ENCODE measurements around the gene PPP2R2C.

DNA sequence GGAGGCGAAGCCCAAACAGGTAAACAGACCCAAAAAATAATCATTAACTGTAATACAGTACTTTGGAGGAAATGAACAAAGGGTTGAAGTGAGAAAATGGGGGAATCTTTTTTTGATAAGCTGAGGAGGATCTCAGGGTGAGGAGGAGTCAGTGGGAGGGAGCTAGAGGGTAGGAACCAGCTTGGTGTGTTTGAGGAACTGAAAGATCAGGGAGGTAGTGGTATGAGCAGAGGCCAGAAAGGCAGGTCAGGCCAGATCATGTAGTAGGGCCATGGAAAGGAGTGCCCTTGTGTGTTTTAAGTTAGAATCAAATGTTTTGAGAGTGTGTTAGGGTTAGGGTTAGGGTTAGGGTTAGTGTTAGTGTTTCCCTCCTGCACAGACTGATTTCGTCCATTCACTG is 48.8 kb downstream of the PPP2R2C start:
- TF ChIP-seq, protein P1, sequence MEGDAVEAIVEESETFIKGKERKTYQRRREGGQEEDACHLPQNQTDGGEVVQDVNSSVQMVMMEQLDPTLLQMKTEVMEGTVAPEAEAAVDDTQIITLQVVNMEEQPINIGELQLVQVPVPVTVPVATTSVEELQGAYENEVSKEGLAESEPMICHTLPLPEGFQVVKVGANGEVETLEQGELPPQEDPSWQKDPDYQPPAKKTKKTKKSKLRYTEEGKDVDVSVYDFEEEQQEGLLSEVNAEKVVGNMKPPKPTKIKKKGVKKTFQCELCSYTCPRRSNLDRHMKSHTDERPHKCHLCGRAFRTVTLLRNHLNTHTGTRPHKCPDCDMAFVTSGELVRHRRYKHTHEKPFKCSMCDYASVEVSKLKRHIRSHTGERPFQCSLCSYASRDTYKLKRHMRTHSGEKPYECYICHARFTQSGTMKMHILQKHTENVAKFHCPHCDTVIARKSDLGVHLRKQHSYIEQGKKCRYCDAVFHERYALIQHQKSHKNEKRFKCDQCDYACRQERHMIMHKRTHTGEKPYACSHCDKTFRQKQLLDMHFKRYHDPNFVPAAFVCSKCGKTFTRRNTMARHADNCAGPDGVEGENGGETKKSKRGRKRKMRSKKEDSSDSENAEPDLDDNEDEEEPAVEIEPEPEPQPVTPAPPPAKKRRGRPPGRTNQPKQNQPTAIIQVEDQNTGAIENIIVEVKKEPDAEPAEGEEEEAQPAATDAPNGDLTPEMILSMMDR (IDR thresholded peaks at IDR 0.05), result no peak
- no peak for TF ChIP-seq POLR2A (IDR thresholded peaks at IDR 0.05)

Measured in prostate gland (tissue), 2 donors.